Chondrocyte (in vitro differentiated cells): ENCODE results near the gene SLC7A8. TPM values are rescaled to one million over a fixed set of nuclear protein-coding genes. Genes with fewer than 3 reads are reported as not detected.
A peak's percentile ranks its signal among the peaks of the same experiment; 100 is the strongest.

Source experiments
- DNase-seq: peaks from one replicate; pipeline ENCODE4 v3.0.0; 2021; ENCODE audit warnings: mixed read lengths, low spot score
- H3K27ac Mint-ChIP-seq: one replicate; pipeline ENCODE4 v1.8.0; 2021; ENCODE audit warnings: mild to moderate bottlenecking, moderate library complexity, mixed read lengths; ENCODE audit not compliant: unreplicated experiment
- H3K27me3 Mint-ChIP-seq: 2 replicates; pipeline ENCODE4 v1.8.0; 2021; ENCODE audit warnings: low read depth, mixed read lengths
- H3K36me3 Mint-ChIP-seq: 2 replicates; pipeline ENCODE4 v1.8.0; 2021; ENCODE audit warnings: low read depth, mixed read lengths
- H3K4me1 Mint-ChIP-seq: 2 replicates; pipeline ENCODE4 v1.8.0; 2021; ENCODE audit warnings: low read depth, mild to moderate bottlenecking, mixed read lengths
- H3K4me3 Mint-ChIP-seq: one replicate; pipeline ENCODE4 v1.8.0; 2021; ENCODE audit warnings: mild to moderate bottlenecking, moderate library complexity, mixed read lengths; ENCODE audit not compliant: unreplicated experiment
- H3K9me3 Mint-ChIP-seq: 2 replicates; pipeline ENCODE4 v1.8.0; 2021; ENCODE audit warnings: low read depth, mixed read lengths
- CTCF ChIP-seq: fragments of 200-600 bp; sonication (generic); IDR thresholded peaks from 2 replicates; pipeline ENCODE4 v1.5.0; 2021; ENCODE audit warnings: antibody characterized with exemption, mild to moderate bottlenecking, moderate library complexity
- total RNA-seq: library from RNA; stranded (reverse); gene quantifications from 3 replicates; pipeline ENCODE4 v1.2.1, GENCODE V29; 2021

The SLC7A8 gene
- total RNA-seq, 1 donor from 2014 or later: 0.45 TPM

- H3K27me3 Mint-ChIP-seq: peaks cover 3% of the 10 kb centered on the region
- H3K4me3 Mint-ChIP-seq: no peak overlapping the region
- H3K9me3 Mint-ChIP-seq: no peaks in the 10 kb centered on the region
- peak overlapping the region; percentile 22 for H3K27ac Mint-ChIP-seq
- TF ChIP-seq CTCF: no peak
- peaks cover 9% of the 10 kb centered on the region for H3K4me1 Mint-ChIP-seq
- DNase-seq: no peak
- H3K36me3 Mint-ChIP-seq: no peaks in the 10 kb centered on the region
Observed at GRCh38 chr14:23121361-23121771, 62.1 kb downstream of the SLC7A8 start.

- peaks cover 9% of the 10 kb centered on the region for H3K4me1 Mint-ChIP-seq
- no peak overlapping the region for H3K4me3 Mint-ChIP-seq
Observed at GRCh38 chr14:23120541-23121251, 62.8 kb downstream of the SLC7A8 start.

DNA sequence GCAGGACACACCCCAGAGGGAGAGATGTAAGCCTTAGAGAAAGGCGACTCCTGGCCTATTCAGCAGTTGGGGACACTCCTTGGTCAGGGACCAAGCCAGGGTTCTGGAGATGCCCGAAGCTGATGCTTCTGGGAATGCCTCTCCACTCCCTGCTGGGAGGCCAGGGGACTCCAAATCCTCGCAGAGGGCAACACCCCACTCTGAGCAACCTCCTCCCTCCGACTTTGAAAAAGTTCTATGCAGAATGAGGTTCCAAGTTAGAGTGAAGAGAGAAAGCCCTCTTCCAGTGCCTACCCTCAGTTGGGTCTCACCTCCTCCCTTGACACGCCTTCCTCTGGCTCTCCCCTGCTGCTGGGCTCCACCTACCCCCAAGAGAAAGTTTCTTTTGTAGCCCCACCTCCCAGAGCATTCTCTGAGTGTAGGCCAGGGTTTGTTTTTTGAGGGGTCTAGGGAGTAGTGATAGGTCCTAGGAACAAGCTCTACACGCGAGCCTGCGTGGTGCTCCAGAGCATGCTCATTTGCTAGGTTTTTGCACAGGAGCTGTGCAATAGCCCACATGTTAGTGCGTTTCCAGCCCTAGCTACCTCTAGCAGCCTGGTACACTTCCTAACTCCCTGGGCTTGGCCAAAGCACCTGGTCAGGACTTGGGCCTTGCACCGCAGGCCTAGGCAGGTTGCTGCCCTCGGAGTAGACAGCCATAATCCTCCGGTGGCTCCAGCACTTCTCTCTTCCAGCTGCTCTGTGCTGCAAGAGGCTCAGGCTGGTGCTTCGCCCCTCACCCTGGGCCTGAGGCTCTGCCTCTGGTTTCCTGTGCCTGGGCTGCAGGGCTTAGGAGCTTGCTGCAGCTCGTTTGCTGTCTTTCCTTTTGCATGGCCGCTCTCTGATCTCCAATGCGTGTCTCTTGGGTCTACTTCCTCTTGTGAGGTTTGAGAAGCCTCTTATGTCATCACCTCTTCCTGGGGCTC, 63.8 kb downstream of the SLC7A8 start:
- H3K27ac Mint-ChIP-seq: no peak overlapping the region
- DNase-seq: no peak
- no peak for TF ChIP-seq CTCF
- H3K9me3 Mint-ChIP-seq: no peaks in the 10 kb centered on the region
- peaks cover 15% of the 10 kb centered on the region for H3K4me1 Mint-ChIP-seq
- H3K27me3 Mint-ChIP-seq: no peaks in the 10 kb centered on the region
- H3K36me3 Mint-ChIP-seq: no peaks in the 10 kb centered on the region
- H3K4me3 Mint-ChIP-seq: no peak overlapping the region

More at GRCh38 chr14:23120541-23121251, 62.8 kb downstream of the SLC7A8 start:
- no peaks in the 10 kb centered on the region for H3K36me3 Mint-ChIP-seq
- H3K9me3 Mint-ChIP-seq: no peaks in the 10 kb centered on the region
- peak; percentile 100 for TF ChIP-seq CTCF
- no peaks in the 10 kb centered on the region for H3K27me3 Mint-ChIP-seq
- H3K27ac Mint-ChIP-seq: no peak overlapping the region
- DNase-seq: no peak

DNA sequence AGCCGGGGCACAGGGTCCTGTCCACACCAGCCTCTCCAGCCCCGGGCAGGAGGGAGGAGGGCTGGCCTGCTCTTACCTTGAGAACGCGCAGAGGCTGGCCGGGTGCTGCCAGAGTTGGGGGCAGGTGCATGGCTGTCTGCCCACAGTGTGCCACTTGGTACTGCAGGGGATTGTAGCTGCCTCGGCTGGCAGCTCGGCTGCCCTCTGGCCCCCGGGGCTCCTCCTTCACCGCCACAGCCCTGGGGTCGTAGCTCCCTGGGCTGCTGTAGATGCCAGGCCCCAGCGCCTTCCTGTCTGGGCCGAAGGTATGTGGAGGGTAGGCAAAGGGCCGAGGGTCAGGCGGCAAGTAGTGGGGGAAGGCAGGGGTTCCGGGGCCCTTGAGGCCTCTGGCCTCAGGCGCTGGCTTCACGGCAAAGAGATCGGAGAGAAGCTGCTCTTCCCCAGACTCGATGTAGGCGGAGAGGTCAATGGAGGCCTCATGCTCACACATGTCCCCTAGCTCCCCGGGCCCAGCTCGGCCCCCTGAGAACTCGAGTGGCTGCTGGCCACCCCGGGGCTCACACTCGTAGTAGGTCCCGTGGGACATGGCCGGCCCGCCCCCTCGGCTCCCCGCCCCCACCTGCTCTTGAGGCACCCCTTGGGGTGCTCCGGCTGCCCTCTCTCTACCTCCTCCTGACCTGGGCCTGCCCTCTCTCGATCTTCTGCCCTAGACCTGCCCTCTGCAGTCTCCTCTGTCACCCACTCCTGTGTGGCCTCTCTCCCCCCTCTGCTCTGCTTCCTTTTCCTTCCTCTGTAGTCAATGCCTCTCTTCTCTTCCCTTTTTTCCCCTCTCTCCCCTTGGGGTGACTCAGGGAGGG, 64.7 kb downstream of the SLC7A8 start, which contains the start of gene CEBPE:
TSS of gene CEBPE (minus strand) at position 750 of the 857 bp plus-strand sequence. CDS start at position 586, 164 bp downstream.
- no peak within 1 kb of the TSS for H3K27ac Mint-ChIP-seq
- DNase-seq: no peak
- TF ChIP-seq CTCF: no peak
- peaks cover 17% of the 10 kb centered on the region for H3K4me1 Mint-ChIP-seq
- H3K36me3 Mint-ChIP-seq: no peaks in the 10 kb centered on the region
- H3K4me3 Mint-ChIP-seq: no peak within 1 kb of the TSS
- no peaks in the 10 kb centered on the region for H3K9me3 Mint-ChIP-seq
- H3K27me3 Mint-ChIP-seq: no peaks in the 10 kb centered on the region
